ENCODE data around the gene TSEN34.
A peak's percentile ranks its signal among the peaks of the same experiment; 100 is the strongest.
"Not testable (repeated sequence)": the region's sequence is repeated elsewhere in the genome, so short reads cannot be mapped to it uniquely, and the experiment has no call there.

Gene TSEN34

DNA sequence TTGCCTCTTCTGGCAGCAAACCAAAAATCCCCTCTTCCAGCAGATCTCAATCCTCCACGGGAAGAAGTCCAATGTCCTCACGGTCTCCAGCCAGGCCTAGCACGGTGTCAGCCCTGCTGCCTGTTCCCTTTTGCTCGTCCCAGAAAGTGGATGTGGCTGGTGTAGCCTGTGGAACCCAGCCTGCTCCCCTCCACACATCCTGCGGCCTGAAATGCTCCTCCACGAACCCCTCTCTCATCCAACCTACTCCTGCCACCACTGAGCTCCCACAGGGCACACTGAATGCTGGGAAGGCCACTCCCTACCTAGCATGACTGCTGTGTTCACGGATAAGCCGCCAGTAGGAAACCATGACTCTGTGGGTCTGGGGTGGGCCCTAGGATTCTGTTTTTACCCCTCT is 4.8 kb upstream of the TSEN34 start:
- no peak for DNase-seq

DNA sequence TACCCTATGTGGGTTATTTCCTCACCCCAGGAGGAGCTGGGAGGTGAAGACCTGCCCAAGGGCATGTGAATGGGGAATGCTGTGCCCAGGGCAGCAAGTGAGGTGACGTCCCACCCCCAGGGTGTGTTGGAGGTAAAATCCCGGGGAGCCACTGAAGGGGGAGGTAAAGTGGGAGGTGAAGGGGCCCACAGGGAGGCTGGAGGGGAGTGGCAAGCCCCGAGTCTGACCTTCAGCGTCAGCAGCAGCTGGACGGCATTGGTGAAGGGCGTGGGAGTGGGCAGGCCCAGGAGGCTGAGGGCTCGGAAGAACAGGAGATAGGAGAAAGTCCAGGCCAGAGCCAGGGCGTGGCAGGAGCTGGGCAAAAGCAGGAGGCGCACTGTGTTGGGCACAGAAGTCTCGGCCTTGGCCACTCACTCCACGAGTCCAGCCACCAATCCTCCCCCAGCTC is 4.2 kb upstream of the TSEN34 start:
- peak in 1 of 56 donors; percentile 3 for DNase-seq

- peak in 6 of 56 donors; percentile 9 to 48 (median 26) for DNase-seq
These were observed 2.8 kb upstream of the TSEN34 start for GRCh38 chr19:54188215-54188871.

- DNase-seq: no peak
These were observed 1.9 kb upstream of the TSEN34 start, which contains the start of gene MBOAT7 for GRCh38 chr19:54189145-54189734. TSS of gene MBOAT7 (minus strand) at chr19:54189580. CDS start at chr19:54188508, 1,072 bp downstream.

DNA sequence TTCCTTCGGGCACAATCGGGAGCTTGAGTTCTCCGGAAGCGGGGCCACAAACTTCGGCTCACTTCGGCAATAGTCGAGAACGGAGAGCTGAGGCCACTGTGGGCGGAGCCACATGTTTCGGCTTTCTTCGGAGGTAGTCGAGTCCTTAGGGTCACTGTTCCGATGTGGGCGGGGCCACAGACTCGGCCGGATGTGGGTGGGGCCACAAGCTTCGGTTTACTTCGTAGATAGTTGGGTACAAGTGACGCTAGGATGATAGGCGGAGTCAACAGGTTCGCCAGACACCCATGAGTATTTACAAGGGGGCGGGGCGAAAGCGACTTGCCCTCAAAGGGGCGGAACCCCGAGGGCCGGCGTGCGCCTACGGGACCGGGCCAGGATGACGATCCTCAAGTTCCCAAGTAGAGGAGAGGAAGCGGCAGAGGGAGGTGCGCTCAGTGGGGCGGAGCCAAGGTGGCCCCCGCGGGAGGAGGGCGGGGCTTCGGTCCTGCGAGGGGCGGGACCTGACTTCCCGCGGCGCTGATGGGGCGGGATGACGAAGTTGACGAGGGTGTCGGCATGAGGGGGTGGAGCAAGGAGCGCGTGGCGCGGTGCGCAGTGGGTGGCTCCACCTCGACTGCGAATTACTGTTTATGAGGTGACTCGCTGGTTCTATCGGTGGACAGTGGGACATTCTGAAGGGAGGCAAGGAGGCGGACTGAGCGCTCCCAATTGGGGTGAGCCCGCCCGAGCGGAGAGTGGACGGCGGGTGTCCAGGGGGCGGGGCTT is 1.2 kb upstream of the TSEN34 start:
- peak; percentile 97 to 100 (median 100) for DNase-seq

DNA sequence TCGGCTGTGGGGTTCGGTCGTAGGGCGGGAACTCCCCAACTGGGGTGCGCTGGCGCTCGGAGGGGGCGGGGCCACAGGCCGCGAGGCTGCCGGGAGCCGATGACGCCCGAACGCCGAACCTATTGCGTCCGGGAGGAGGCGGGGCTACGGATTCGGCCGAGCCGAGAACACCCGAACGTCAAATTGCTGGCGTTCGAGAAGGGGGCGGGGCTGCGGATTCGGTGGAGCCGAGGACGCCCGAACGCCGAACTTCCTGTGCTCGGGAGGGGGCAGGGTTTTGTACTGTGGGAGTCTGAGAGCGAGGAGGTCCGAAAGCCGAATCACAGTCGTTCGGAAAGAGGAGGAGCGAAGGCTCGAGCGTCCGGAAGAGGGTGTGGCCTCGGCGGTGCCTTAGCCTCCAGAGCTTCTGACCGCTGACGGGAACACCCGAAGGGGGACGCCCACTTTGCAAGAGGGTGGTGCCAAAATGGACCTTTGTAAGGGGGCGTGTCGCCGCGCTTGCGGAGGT is 551 bp upstream of the TSEN34 start:
- peak; percentile 96 to 100 (median 99) for DNase-seq

- no peak for DNase-seq
These were observed 824 bp downstream of the TSEN34 start for GRCh38 chr19:54191811-54192453.

DNA sequence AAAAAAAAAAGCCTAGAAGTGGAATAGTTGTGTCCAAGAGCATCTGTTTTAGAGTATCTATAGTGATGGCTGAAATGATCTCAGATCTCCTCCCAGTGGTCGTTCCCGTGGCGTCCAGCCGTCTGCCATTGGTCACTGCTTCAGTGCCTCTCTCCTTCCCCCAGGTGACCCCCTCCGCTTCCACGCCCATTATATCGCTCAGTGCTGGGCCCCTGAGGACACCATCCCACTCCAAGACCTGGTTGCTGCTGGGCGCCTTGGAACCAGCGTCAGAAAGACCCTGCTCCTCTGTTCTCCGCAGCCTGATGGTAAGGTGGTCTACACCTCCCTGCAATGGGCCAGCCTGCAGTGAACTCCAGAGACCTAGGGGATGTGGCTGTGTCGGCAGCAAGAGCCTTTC is 1.9 kb downstream of the TSEN34 start:
- DNase-seq: no peak

DNA sequence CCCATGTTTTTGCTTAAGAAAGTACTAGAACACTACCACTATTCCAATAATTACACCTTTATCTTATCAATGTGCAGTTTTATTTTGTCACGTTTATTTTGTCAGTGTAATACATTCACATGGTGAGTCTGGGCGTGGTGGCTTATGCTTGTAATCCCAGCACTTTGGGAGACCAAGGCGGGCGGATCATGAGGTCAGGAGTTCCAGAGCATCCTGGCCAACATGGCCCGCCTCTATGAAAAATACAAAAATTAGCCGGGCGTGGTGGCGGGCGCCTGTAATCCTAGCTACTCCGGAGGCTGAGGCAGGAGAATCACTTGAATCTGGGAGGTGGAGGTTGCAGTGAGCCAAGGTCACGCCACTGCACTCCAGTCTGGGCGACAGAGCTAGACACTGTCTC is 3.4 kb downstream of the TSEN34 start:
- not testable (repeated sequence) for DNase-seq

DNA sequence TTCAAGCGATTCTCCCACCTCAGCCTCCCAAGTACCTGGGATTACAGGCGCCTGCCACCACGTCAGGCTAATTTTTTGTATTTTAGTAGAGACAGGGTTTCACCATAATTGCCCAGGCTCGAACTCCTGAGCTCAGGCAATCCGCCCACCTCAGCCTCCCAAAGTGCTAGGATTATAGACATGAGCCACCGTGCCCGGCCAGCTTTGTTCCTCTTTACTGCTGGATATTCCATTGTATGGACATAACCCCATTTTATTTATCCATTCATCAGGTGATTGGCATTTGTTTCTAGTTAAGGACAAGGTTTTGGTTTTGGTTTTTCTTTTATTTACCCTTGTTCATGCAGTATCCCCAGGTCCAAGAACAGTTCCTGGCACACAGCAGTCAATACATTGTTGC is 5.4 kb downstream of the TSEN34 start:
- no peak for DNase-seq

DNA sequence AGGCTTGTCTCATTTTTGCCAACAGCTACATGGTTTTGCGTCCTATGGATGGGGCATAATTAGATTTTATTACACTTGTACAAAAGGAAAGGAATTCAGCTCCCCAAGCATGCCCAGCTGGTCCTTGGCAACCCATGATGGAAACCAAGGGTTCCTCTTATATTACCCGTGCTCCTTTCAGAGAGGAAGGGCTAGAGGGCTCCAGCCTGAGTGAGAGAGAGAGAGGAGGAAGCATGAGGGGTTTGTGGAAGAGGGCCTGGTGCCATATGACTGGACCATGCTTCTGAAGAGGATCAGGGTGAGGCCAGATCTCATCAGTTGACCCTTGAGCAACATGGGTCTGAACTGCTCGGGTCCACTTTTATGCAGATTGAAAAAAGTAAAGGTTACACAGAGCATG is 6.0 kb downstream of the TSEN34 start:
- DNase-seq: no peak

DNA sequence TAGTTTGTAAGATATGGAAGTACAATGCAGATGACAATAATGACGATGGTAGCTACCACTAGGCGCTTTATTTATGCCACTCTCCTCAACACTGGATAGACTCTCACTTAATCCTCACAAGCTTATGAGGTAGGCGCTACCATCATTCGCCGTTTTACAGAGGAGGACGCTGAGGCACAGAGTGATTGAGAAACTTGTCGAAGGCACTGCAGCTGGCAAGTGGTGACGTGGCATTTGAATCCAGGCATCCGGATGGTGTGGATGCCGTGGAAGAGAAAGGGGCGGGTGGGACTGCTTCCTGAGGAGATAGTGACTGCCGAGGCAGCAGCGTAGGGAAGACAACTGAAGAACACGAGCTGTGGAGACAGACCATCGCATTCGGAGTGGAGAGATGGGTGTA is 8.3 kb downstream of the TSEN34 start:
- no peak for DNase-seq

DNA sequence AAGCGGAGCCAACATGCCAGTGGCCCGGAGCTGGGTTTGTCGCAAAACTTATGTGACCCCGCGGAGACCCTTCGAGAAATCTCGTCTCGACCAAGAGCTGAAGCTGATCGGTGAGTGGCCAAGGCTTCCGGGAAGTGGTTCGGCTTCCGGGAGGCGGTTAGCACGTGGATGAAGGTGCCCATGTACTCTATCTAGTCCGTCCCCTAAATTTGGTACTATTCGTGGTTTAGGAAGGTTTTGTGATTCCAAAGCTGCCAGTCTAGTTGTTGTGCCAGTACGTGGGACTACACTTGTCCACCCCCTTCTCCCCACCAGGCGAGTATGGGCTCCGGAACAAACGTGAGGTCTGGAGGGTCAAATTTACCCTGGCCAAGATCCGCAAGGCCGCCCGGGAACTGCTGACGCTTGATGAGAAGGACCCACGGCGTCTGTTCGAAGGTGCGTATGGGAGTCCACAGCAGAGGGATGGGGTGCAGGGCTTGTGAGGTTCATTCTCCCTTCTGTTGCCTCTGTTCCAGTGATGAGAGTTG is 10.1 kb downstream of the TSEN34 start:
- DNase-seq: no peak

DNA sequence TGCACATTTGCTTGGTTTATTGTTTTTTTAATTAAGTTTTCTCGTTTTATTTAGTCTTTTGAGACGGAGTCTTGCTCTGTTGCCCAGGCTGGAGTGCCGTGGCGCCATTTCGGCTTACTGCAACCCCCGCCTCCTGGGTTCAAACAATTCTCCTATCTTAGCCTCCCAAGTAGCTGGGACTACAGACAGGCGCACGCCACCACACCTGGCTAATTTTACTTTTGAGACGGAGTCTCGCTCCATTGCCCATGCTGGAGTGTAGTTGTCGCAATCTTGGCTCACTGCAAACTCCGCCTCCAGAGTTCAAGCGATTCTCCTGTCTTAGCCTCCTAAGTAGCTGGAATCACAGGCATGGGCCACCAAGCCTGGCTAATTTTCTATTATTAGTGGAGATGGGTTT is 10.9 kb downstream of the TSEN34 start:
- DNase-seq: no peak

DNA sequence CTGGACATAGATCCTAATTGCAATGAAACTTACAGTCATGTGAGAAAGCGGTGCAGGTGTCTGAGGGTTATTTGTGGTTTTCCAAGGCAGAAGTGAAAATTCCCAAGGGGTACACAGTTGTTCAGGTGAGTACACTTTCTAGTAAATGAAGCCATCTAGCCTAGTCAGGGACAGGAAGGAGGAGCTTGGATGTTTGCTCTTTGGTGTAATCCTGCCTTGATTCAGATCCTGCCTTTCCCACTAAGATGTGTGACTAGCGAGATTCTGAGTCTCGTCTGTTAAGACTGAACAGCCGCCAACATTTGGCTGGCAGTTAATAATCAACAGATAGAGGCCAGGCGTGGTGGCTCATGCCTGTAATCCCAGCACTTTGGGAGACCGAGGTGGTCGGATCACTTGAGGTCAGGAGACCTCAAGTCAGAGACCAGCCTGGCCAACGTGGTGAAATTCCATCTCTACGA is 12.1 kb downstream of the TSEN34 start:
- DNase-seq: no peak

GRCh38 chr19:54204767-54205468 is 13.8 kb downstream of the TSEN34 start:
- no peak for DNase-seq

DNA sequence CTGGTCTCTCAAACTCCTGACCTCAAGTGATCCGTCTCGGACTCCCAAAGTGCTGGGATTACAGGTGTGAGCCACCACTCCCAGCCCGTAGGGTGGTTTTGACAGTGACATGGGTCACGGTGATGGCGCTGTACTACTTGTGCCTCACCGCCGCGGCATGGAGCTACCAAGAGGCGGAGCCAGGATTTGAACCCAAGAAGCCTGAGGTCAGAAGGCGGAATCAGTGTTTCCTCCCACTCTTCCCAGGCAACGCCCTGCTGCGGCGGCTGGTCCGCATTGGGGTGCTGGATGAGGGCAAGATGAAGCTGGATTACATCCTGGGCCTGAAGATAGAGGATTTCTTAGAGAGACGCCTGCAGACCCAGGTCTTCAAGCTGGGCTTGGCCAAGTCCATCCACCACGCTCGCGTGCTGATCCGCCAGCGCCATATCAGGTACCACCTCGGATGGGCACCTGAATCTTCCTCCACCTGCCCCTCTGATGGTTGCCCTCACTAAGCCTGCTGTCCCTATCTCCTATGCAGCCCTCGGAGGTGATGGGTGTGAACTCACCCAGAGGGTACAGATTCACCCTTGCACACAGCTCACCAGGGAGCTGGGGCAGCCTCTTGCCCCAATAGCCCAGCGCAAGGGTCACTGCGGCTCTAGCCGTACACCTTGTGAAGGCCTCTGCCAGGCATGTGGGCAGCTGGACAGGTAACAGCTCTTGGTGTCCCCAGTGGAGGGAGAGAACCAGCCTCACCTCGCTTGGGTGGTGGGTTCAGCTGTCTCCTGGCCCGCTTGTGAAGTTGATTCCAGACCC is 15.1 kb downstream of the TSEN34 start:
- DNase-seq: no peak

DNA sequence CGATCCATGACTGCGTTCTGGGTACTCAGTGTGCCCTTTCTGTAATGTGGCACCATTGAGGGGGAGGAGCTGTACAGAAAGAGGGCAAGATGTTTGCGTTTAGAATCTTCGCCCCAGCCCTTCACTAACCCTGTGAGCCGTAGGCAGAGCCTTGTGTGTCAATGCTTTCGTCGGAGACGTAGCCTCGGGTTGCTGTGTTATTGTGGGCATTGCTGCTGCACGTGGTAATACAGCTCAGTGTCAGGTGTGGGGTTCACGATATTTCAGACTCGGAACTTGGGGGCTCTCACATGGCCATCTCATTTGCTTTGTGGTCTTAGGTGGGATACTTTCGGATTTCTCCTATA is 15.7 kb downstream of the TSEN34 start:
- DNase-seq: no peak

DNA sequence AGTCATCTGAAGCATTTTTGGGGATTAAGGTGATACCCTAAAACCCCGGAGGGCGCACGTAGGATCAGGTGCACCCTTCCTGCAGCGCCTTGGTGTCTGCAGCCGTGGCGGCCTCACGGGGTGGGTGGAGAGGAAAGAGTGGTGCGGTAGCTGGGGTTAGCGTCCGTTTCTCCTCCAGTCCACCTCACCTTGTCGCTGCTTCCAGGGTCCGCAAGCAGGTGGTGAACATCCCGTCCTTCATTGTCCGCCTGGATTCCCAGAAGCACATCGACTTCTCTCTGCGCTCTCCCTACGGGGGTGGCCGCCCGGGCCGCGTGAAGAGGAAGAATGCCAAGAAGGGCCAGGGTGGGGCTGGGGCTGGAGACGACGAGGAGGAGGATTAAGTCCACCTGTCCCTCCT is 16.1 kb downstream of the TSEN34 start:
- not testable (repeated sequence) for DNase-seq

DNA sequence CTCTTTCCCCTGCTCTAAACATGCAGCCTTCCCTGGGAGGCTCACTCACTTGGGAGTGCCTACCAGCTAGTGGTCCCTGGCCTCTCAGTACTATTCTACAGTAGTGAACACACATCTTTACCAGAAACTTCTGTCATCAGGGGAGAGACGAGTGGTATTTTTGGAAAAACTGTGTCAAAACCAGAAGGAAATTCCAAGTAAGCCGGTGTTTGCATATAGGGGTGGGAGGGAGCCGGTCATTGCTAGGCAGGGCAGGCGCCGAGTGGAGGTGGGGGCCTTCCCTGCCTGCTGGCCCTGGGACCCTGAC is 16.5 kb downstream of the TSEN34 start:
- no peak for DNase-seq

Measured in amygdala (tissue), 56 donors.